B cell (primary cell): Measurements from ENCODE around the gene FAF2. TPM values are rescaled to one million over a fixed set of nuclear protein-coding genes. Genes with fewer than 3 reads are reported as not detected.

Source experiments
- ATAC-seq: fragments of 200-7000 bp; cut with Tn5 transposase; one replicate; pipeline ENCODE4 v1.10.0; 2021; ENCODE audit warnings: low read depth, mild to moderate bottlenecking, moderate number of reproducible peaks, moderate library complexity
- CTCF ChIA-PET: fragments of 350-600 bp; sonication (Branson Sonifier 250); formaldehyde crosslinking; loops from one replicate; lab custom pipeline; 2021; ENCODE audit warnings: antibody characterized with exemption, inconsistent platforms; lab: Charles Lee
- POLR2A ChIA-PET: fragments of 350-600 bp; sonication (Branson Sonifier 250); formaldehyde crosslinking; loops from one replicate; lab custom pipeline; 2021; ENCODE audit warnings: antibody characterized with exemption; lab: Charles Lee
- DNase-seq: peaks from one replicate; pipeline ENCODE4 v3.0.0; 2013
- H2AFZ ChIP-seq: 2 replicates; pipeline ENCODE4 v1.6.1; 2012; ENCODE audit warnings: mild to moderate bottlenecking, low read depth, low read length; ENCODE audit not compliant: insufficient read depth, poor library complexity, severe bottlenecking
- H3K27ac ChIP-seq, 2 donors: 1 replicate in 1 of 2; 2 replicates in 1 of 2; pipeline ENCODE4 v1.5.1; 2012 to 2013; ENCODE audit warnings: low read length in 2 of 2, mild to moderate bottlenecking in 2 of 2, moderate library complexity in 1 of 2
- H3K27me3 ChIP-seq, 4 experiments: fragments of 200-600 bp in 1 of 4; sonication (generic) in 1 of 4; replicated peaks in 1 of 4; 1 replicate in 2 of 4; 2 replicates in 2 of 4; pipeline versions ENCODE4 v1.6.1 to v1.7.0; 2013 to 2016; ENCODE audit warnings: low read length in 3 of 4, mild to moderate bottlenecking in 2 of 4, mixed read lengths in 1 of 4, moderate library complexity in 1 of 4; ENCODE audit not compliant: insufficient read depth in 4 of 4, control insufficient read depth in 3 of 4; ENCODE audit errors: control extremely low read depth in 1 of 4
- H3K36me3 ChIP-seq, 2 experiments: replicated peaks in 1 of 2; 1 replicate in 1 of 2; 2 replicates in 1 of 2; pipeline versions ENCODE4 v1.6.1 to v1.7.1; 2013; ENCODE audit warnings: low read length in 1 of 2; ENCODE audit not compliant: insufficient read depth in 2 of 2, control insufficient read depth in 1 of 2; ENCODE audit errors: control extremely low read depth in 1 of 2, extremely low read depth in 1 of 2
- H3K4me1 ChIP-seq, 2 donors: fragments of 200-600 bp in 1 of 2; sonication (generic) in 1 of 2; 1 replicate in 1 of 2; 2 replicates in 1 of 2; pipeline versions ENCODE4 v1.5.1 to v1.6.1; 2013 to 2017; ENCODE audit warnings: low read length in 2 of 2; ENCODE audit not compliant: control insufficient read depth in 2 of 2, insufficient read depth in 2 of 2
- H3K4me2 ChIP-seq: replicated peaks from 2 replicates; pipeline ENCODE3; 2012; ENCODE audit warnings: mild to moderate bottlenecking, low read depth, low read length; ENCODE audit not compliant: poor library complexity, severe bottlenecking
- H3K4me3 ChIP-seq, 5 experiments: fragments of 200-600 bp in 1 of 5; sonication (generic) in 1 of 5; 1 replicate in 3 of 5; 2 replicates in 2 of 5; pipeline versions ENCODE4 v1.5.1 to v1.7.0; 2011 to 2016; ENCODE audit warnings: low read length in 4 of 5, mild to moderate bottlenecking in 4 of 5, low read depth in 2 of 5, control low read depth in 1 of 5, moderate library complexity in 1 of 5; ENCODE audit not compliant: insufficient read depth in 1 of 5; ENCODE audit errors: control extremely low read depth in 1 of 5, extremely low read depth in 1 of 5
- H3K79me2 ChIP-seq: fragments of 200-600 bp; sonication (generic); one replicate; pipeline ENCODE4 v1.6.0; 2016; ENCODE audit warnings: low read length; ENCODE audit not compliant: control insufficient read depth, insufficient read depth
- H3K9ac ChIP-seq: fragments of 200-600 bp; sonication (generic); 2 replicates; pipeline ENCODE4 v1.6.1; 2017; ENCODE audit warnings: mild to moderate bottlenecking, low read length, moderate library complexity
- H3K9me3 ChIP-seq, 3 donors: one replicate each; pipeline versions ENCODE4 v1.6.1 to v1.7.1; 2013; ENCODE audit warnings: low read length in 2 of 3; ENCODE audit not compliant: control insufficient read depth in 2 of 3, insufficient read depth in 1 of 3; ENCODE audit errors: control extremely low read depth in 1 of 3
- H4K20me1 ChIP-seq: 2 replicates; pipeline ENCODE4 v1.6.0; 2012; ENCODE audit warnings: mild to moderate bottlenecking, low read length; ENCODE audit not compliant: insufficient read depth, control insufficient read depth, poor library complexity, severe bottlenecking
- H3K27ac Mint-ChIP-seq: one replicate; pipeline ENCODE4 v1.8.0; 2021; ENCODE audit warnings: mixed read lengths
- H3K27me3 Mint-ChIP-seq: one replicate; pipeline ENCODE4 v1.8.0; 2021; ENCODE audit warnings: mixed read lengths
- H3K4me1 Mint-ChIP-seq: one replicate; pipeline ENCODE4 v1.8.0; 2021; ENCODE audit warnings: mixed read lengths
- H3K4me3 Mint-ChIP-seq: one replicate; pipeline ENCODE4 v1.8.0; 2021; ENCODE audit warnings: mixed read lengths
- H3K9me3 Mint-ChIP-seq: one replicate; pipeline ENCODE4 v1.8.0; 2022; ENCODE audit warnings: mixed read lengths; ENCODE audit not compliant: insufficient read depth
- EZH2 ChIP-seq: IDR thresholded peaks from 2 replicates; pipeline ENCODE4 v1.6.1; 2012; ENCODE audit warnings: borderline replicate concordance, low read depth, mild to moderate bottlenecking, moderate library complexity, low read length; ENCODE audit not compliant: insufficient read depth, poor library complexity, severe bottlenecking
- WGBS: methylation state at CpG from one replicate; pipeline ENCODE4 v1.1.5; 2013; ENCODE audit warnings: missing lambda C conversion rate; ENCODE audit not compliant: insufficient coverage; 5-methylcytosine and 5-hydroxymethylcytosine counted together
- intact Hi-C: fragments of 100-400 bp; cut with micrococcal nuclease; formaldehyde crosslinking; loops from one replicate; pipeline ENCODE4 v1.10.0; 2022
- polyA plus RNA-seq: library from polyadenylated mRNA; depleted of rRNA; stranded (reverse); fragments of >200 nt; gene quantifications from 2 replicates; pipeline ENCODE4 v1.2.3, GENCODE V29; 2012
- total RNA-seq, 2 donors: library from RNA; stranded (reverse); fragments of 120-200 nt in 1 of 2; gene quantifications; 1 replicate in 1 of 2; 2 replicates in 1 of 2; pipeline versions ENCODE4 v1.2.3 to v1.2.4, GENCODE V29; 2013 to 2022
- TF ChIP-seq, protein P1 (sequence below): fragments of 200-600 bp; IDR thresholded peaks from one replicate; pipeline ENCODE4 v1.8.0; 2022; ENCODE audit warnings: antibody characterized with exemption, mild to moderate bottlenecking

Gene FAF2
- total and polyA plus RNA-seq, 2 donors (not counting 1 experiment from before 2014, with no cell fraction given), result 10.9 to 35.1 TPM

DNA sequence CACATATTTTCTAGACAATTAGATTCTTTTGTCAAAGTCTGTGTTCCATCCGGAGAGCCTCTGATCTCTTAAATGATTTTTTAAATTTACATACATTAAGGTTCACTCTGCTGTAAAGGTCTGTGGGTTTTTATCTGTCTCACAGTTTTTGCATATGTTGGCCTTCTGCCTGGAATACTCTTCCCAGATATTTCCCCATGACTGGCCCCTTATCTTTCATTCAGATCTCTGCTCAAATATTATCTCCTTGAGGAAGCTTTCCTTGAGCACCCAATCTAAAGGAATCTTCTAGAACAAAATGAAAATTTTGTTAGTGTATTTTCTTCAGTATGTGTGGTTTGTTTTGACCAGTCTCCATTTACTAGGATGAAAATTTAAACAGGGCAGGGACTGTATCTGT is 26.3 kb downstream of the FAF2 start:
- Histone ChIP-seq H3K4me2 (no peak overlapping the region), H4K20me1 (peaks cover 50% of the 10 kb centered on the region), H3K79me2 (peaks cover 67% of the 10 kb centered on the region), H3K4me1 (no peaks in the 10 kb centered on the region), H3K36me3 (peaks cover 2 to 24% of the 10 kb centered on the region in 2 experiments), H3K27ac (no peak overlapping the region), H3K4me3 (no peak overlapping the region), H3K9me3 (peaks cover 0 to 2% (median 0%) of the 10 kb centered on the region in 3 donors), H3K27me3 (no peaks in the 10 kb centered on the region), H3K9ac (no peak overlapping the region), H2AFZ (no peak overlapping the region)
- CTCF ChIA-PET, result no interaction called here
- Mint-ChIP-seq H3K4me3 (no peak overlapping the region), H3K9me3 (no peaks in the 10 kb centered on the region), H3K4me1 (peaks cover 8% of the 10 kb centered on the region), H3K27ac (no peak overlapping the region), H3K27me3 (no peaks in the 10 kb centered on the region)
- POLR2A ChIA-PET, result no interaction called here
- no peak for ATAC-seq
- TF ChIP-seq EZH2, result no peak
- TF ChIP-seq, protein P1, sequence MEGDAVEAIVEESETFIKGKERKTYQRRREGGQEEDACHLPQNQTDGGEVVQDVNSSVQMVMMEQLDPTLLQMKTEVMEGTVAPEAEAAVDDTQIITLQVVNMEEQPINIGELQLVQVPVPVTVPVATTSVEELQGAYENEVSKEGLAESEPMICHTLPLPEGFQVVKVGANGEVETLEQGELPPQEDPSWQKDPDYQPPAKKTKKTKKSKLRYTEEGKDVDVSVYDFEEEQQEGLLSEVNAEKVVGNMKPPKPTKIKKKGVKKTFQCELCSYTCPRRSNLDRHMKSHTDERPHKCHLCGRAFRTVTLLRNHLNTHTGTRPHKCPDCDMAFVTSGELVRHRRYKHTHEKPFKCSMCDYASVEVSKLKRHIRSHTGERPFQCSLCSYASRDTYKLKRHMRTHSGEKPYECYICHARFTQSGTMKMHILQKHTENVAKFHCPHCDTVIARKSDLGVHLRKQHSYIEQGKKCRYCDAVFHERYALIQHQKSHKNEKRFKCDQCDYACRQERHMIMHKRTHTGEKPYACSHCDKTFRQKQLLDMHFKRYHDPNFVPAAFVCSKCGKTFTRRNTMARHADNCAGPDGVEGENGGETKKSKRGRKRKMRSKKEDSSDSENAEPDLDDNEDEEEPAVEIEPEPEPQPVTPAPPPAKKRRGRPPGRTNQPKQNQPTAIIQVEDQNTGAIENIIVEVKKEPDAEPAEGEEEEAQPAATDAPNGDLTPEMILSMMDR, result no peak
- no peak for DNase-seq
- WGBS, result no CpG with 5 or more reads among the region's 1 CpG
- intact Hi-C loops, result no loop called here

- Mint-ChIP-seq H3K27me3 (no peaks in the 10 kb centered on the region), H3K4me1 (peaks cover 4% of the 10 kb centered on the region), H3K4me3 (no peak overlapping the region), H3K27ac (no peak overlapping the region), H3K9me3 (no peaks in the 10 kb centered on the region)
- CTCF ChIA-PET, result interaction anchor here (1.3 kb wide), 1 partner anchor 92 kb away, joined by 3 read pairs; no protein-coding TSS in a partner anchor
- 88% methylated on average over 3 of the region's 4 CpGs for WGBS
- H3K79me2 ChIP-seq, result peaks cover 54% of the 10 kb centered on the region
- no peak overlapping the region for H3K4me3 ChIP-seq
- H3K4me2 ChIP-seq, result no peak overlapping the region
- no peak overlapping the region for H2AFZ ChIP-seq
- H3K9me3 ChIP-seq, result no peaks in the 10 kb centered on the region
- H3K9ac ChIP-seq, result no peak overlapping the region
- H3K4me1 ChIP-seq, result no peaks in the 10 kb centered on the region
- H3K36me3 ChIP-seq, result peaks cover 3 to 40% of the 10 kb centered on the region in 2 experiments
- intact Hi-C loops, result no loop called here
- no peaks in the 10 kb centered on the region for H3K27me3 ChIP-seq
- no peak overlapping the region for H3K27ac ChIP-seq
- POLR2A ChIA-PET, result interaction anchor here (0.6 kb wide), 1 partner anchor 33 kb away, joined by 3 read pairs; no protein-coding TSS in a partner anchor
- ATAC-seq (no peak), DNase-seq (no peak)
- TF ChIP-seq EZH2, result no peak
- TF ChIP-seq, protein P1, result no peak
- H4K20me1 ChIP-seq, result peaks cover 32% of the 10 kb centered on the region
These were observed 33.5 kb downstream of the FAF2 start for GRCh38 chr5:176481711-176482110.
